ENCODE measurements around the gene ATG9B. TPM values are rescaled to one million over a fixed set of nuclear protein-coding genes. Genes with fewer than 3 reads are reported as not detected.

Gene ATG9B
- 1 to 10 TPM; 3.5 to 4.6 TPM for total RNA-seq

GRCh38 chr7:151024435-151025056 lies at the start of gene ATG9B:
Gene ATG9B, minus strand, starts transcription at chr7:151024494. Its CDS starts 71 bp downstream, at chr7:151024423.
- Mint-ChIP-seq H3K9me3 (no peaks in the 10 kb centered on the region), H3K36me3 (peaks cover 2% of the 10 kb centered on the region), H3K4me3 (no peak within 1 kb of the TSS), H3K4me1 (ENCODE audit: low read depth) (peaks cover 15% of the 10 kb centered on the region), H3K27me3 (peaks cover 5% of the 10 kb centered on the region), H3K27ac (no peak within 1 kb of the TSS)
- ChIA-PET CTCF (no interaction called here), POLR2A (interaction anchor here (1.2 to 1.7 kb wide), 3 partner anchors 11 to 56 kb away, joined by 3 to 4 read pairs (median 4); partner anchors contain the start of gene FASTK)
- DNase-seq = no peak
- intact Hi-C loops (cut with micrococcal nuclease) = no loop called here

GRCh38 chr7:151073990-151074389 lies 49.7 kb upstream of the ATG9B start:
- Mint-ChIP-seq H3K4me3 (no peak overlapping the region), H3K27me3 (no peaks in the 10 kb centered on the region), H3K9me3 (no peaks in the 10 kb centered on the region), H3K4me1 (ENCODE audit: low read depth) (peaks cover 7% of the 10 kb centered on the region), H3K36me3 (peaks cover 25% of the 10 kb centered on the region), H3K27ac (no peak overlapping the region)
- intact Hi-C loops (cut with micrococcal nuclease) = no loop called here
- POLR2A ChIA-PET = no interaction called here
- no peak for DNase-seq
- CTCF ChIA-PET = no interaction called here

- Mint-ChIP-seq H3K36me3 (peaks cover 26% of the 10 kb centered on the region), H3K27me3 (no peaks in the 10 kb centered on the region), H3K4me1 (ENCODE audit: low read depth) (no peaks in the 10 kb centered on the region), H3K4me3 (no peak overlapping the region), H3K27ac (no peak overlapping the region), H3K9me3 (no peaks in the 10 kb centered on the region)
- intact Hi-C loops (cut with micrococcal nuclease) = no loop called here
- CTCF ChIA-PET = interaction anchor here (0.6 to 0.7 kb wide), 2 partner anchors 43 to 85 kb away, joined by 3 read pairs; partner anchors contain the start of gene ABCB8
- POLR2A ChIA-PET = interaction anchor here (1.3 kb wide), 1 partner anchor 11 kb away, joined by 4 read pairs; no protein-coding TSS in a partner anchor
- DNase-seq = no peak
Observed at GRCh38 chr7:151071032-151071866, 47.0 kb upstream of the ATG9B start.

- DNase-seq = no peak
- H3K27ac Mint-ChIP-seq = no peak overlapping the region
- CTCF ChIA-PET = interaction anchor here (0.6 kb wide), 1 partner anchor 42 kb away, joined by 3 read pairs; the partner anchor contains the start of gene ABCB8
- H3K36me3 Mint-ChIP-seq = peaks cover 23% of the 10 kb centered on the region
- H3K27me3 Mint-ChIP-seq = no peaks in the 10 kb centered on the region
- H3K9me3 Mint-ChIP-seq = no peaks in the 10 kb centered on the region
- intact Hi-C loops (cut with micrococcal nuclease) = no loop called here
- POLR2A ChIA-PET = interaction anchor here (1.3 kb wide), 1 partner anchor 10 kb away, joined by 4 read pairs; no protein-coding TSS in a partner anchor
- H3K4me3 Mint-ChIP-seq = no peak overlapping the region
- no peaks in the 10 kb centered on the region for H3K4me1 Mint-ChIP-seq (ENCODE audit: low read depth)
Observed at GRCh38 chr7:151070574-151070960, 46.3 kb upstream of the ATG9B start.

- ChIA-PET POLR2A (no interaction called here), CTCF (no interaction called here)
- no peak for DNase-seq
- no peaks in the 10 kb centered on the region for H3K9me3 Mint-ChIP-seq
- intact Hi-C loops (cut with micrococcal nuclease) = no loop called here
- peaks cover 26% of the 10 kb centered on the region for H3K36me3 Mint-ChIP-seq
- no peaks in the 10 kb centered on the region for H3K27me3 Mint-ChIP-seq
- H3K4me3 Mint-ChIP-seq = no peak overlapping the region
- H3K4me1 Mint-ChIP-seq (ENCODE audit: low read depth) = no peaks in the 10 kb centered on the region
- H3K27ac Mint-ChIP-seq = no peak overlapping the region
Observed at GRCh38 chr7:151069841-151070573, 45.7 kb upstream of the ATG9B start.

GRCh38 chr7:151068069-151068773 lies 43.9 kb upstream of the ATG9B start:
- DNase-seq = no peak
- POLR2A ChIA-PET = interaction anchor here (0.9 to 1.8 kb wide), 3 partner anchors 8 to 12 kb away, joined by 3 to 5 read pairs (median 4); partner anchors contain the start of gene FASTK
- CTCF ChIA-PET = interaction anchor here (0.6 to 1.3 kb wide), 5 partner anchors 9 to 56 kb away, joined by 3 read pairs; no protein-coding TSS in a partner anchor

GRCh38 chr7:151066273-151066974 lies 42.1 kb upstream of the ATG9B start:
- Mint-ChIP-seq H3K36me3 (peaks cover 21% of the 10 kb centered on the region), H3K4me3 (no peak overlapping the region), H3K27me3 (no peaks in the 10 kb centered on the region), H3K4me1 (ENCODE audit: low read depth) (peaks cover 3% of the 10 kb centered on the region), H3K9me3 (no peaks in the 10 kb centered on the region), H3K27ac (no peak overlapping the region)
- ChIA-PET CTCF (no interaction called here), POLR2A (interaction anchor here (1.7 to 1.8 kb wide), 2 partner anchors 12 to 14 kb away, joined by 4 to 5 read pairs; partner anchors contain the start of gene FASTK)
- intact Hi-C loops (cut with micrococcal nuclease) = no loop called here
- no peak for DNase-seq

More at GRCh38 chr7:151068069-151068773, 43.9 kb upstream of the ATG9B start:
- no peak overlapping the region for H3K27ac Mint-ChIP-seq
- no peaks in the 10 kb centered on the region for H3K4me1 Mint-ChIP-seq (ENCODE audit: low read depth)
- H3K4me3 Mint-ChIP-seq = no peak overlapping the region
- intact Hi-C loops (cut with micrococcal nuclease) = no loop called here
- H3K9me3 Mint-ChIP-seq = no peaks in the 10 kb centered on the region
- H3K27me3 Mint-ChIP-seq = no peaks in the 10 kb centered on the region
- peaks cover 24% of the 10 kb centered on the region for H3K36me3 Mint-ChIP-seq

GRCh38 chr7:151065516-151065915 lies 41.2 kb upstream of the ATG9B start:
- Mint-ChIP-seq H3K4me1 (ENCODE audit: low read depth) (peaks cover 9% of the 10 kb centered on the region), H3K27ac (no peak overlapping the region), H3K27me3 (no peaks in the 10 kb centered on the region), H3K9me3 (no peaks in the 10 kb centered on the region), H3K36me3 (peaks cover 17% of the 10 kb centered on the region), H3K4me3 (no peak overlapping the region)
- ChIA-PET POLR2A (no interaction called here), CTCF (no interaction called here)
- intact Hi-C loops (cut with micrococcal nuclease) = no loop called here
- DNase-seq = no peak

GRCh38 chr7:151064993-151065392 lies 40.7 kb upstream of the ATG9B start:
- ChIA-PET POLR2A (no interaction called here), CTCF (no interaction called here)
- peaks cover 9% of the 10 kb centered on the region for H3K4me1 Mint-ChIP-seq (ENCODE audit: low read depth)
- no peaks in the 10 kb centered on the region for H3K9me3 Mint-ChIP-seq
- H3K27me3 Mint-ChIP-seq = no peaks in the 10 kb centered on the region
- H3K27ac Mint-ChIP-seq = no peak overlapping the region
- no peak overlapping the region for H3K4me3 Mint-ChIP-seq
- no peak for DNase-seq
- H3K36me3 Mint-ChIP-seq = peaks cover 17% of the 10 kb centered on the region
- intact Hi-C loops (cut with micrococcal nuclease) = no loop called here

GRCh38 chr7:151064454-151064853 lies 40.2 kb upstream of the ATG9B start:
- Mint-ChIP-seq H3K36me3 (peaks cover 16% of the 10 kb centered on the region), H3K27ac (no peak overlapping the region), H3K27me3 (no peaks in the 10 kb centered on the region), H3K4me1 (ENCODE audit: low read depth) (peaks cover 9% of the 10 kb centered on the region), H3K9me3 (no peaks in the 10 kb centered on the region), H3K4me3 (no peak overlapping the region)
- no peak for DNase-seq
- ChIA-PET POLR2A (no interaction called here), CTCF (no interaction called here)
- intact Hi-C loops (cut with micrococcal nuclease) = no loop called here

- no peak overlapping the region for H3K4me3 Mint-ChIP-seq
- no peak overlapping the region for H3K27ac Mint-ChIP-seq
- POLR2A ChIA-PET = interaction anchor here (0.6 kb wide), 1 partner anchor 315 kb away, joined by 5 read pairs; no protein-coding TSS in a partner anchor
- intact Hi-C loops (cut with micrococcal nuclease) = no loop called here
- peaks cover 11% of the 10 kb centered on the region for H3K36me3 Mint-ChIP-seq
- CTCF ChIA-PET = interaction anchor here (0.8 to 1.3 kb wide), 2 partner anchors 35 to 79 kb away, joined by 3 read pairs; partner anchors contain the start of gene ABCB8
- H3K9me3 Mint-ChIP-seq = no peaks in the 10 kb centered on the region
- peaks cover 15% of the 10 kb centered on the region for H3K4me1 Mint-ChIP-seq (ENCODE audit: low read depth)
- H3K27me3 Mint-ChIP-seq = no peaks in the 10 kb centered on the region
- DNase-seq = no peak
Observed at GRCh38 chr7:151063212-151063561, 38.9 kb upstream of the ATG9B start.

Data from activated CD4-positive, alpha-beta memory T cell treated with anti-CD3 and anti-CD28 coated beads for 36 hours (primary cell).